GM12873 (cell line): ENCODE data around the gene OR2A42.

Source experiments
- TF ChIP-seq, protein P1 (sequence below): IDR thresholded peaks from 2 replicates; pipeline ENCODE4 v1.5.1; 2012; ENCODE audit warnings: low read depth, mild to moderate bottlenecking, moderate library complexity, low read length, control low read depth; ENCODE audit not compliant: insufficient read depth; ENCODE audit errors: missing control alignments

Gene OR2A42

DNA sequence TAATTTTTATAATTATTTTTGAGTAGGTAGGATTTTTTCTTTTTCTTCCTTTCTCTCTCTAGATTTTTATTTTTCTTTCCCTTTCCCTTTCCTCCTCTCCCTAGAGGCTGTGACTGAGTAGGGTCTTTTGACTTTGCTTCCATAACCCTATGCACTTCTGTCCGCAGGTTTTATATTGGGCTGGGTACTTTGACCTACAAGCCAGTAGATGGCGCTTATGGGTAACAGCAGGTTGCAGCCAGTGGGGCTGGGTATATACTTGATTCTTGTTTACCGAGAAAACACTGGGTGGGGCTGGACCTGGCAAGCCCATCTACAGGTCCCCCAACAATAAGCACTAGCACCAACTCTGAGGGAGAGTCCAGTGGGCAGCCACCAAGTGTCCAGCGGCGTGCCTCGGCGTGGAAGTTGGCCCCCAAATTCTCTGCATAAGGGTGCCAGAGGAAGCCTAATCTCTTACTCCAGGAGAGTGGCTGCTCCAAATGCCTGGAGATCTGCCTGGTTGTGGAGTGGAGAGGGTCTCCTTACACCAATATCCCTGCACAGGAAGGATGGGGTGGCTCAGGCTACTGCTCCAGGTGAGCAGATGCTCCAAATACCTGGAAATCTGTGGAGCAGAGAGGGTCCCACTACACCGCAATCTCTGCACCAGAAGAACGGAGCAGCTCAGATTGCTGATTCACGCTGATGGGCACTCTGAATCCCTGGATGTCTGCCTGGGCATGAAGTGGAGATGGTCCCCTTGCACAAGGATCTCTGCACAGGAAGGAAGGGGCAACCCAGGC, 60.8 kb downstream of the OR2A42 start:
- TF ChIP-seq, protein P1, sequence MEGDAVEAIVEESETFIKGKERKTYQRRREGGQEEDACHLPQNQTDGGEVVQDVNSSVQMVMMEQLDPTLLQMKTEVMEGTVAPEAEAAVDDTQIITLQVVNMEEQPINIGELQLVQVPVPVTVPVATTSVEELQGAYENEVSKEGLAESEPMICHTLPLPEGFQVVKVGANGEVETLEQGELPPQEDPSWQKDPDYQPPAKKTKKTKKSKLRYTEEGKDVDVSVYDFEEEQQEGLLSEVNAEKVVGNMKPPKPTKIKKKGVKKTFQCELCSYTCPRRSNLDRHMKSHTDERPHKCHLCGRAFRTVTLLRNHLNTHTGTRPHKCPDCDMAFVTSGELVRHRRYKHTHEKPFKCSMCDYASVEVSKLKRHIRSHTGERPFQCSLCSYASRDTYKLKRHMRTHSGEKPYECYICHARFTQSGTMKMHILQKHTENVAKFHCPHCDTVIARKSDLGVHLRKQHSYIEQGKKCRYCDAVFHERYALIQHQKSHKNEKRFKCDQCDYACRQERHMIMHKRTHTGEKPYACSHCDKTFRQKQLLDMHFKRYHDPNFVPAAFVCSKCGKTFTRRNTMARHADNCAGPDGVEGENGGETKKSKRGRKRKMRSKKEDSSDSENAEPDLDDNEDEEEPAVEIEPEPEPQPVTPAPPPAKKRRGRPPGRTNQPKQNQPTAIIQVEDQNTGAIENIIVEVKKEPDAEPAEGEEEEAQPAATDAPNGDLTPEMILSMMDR, result peak; percentile 50
